GM18505 (cell line): ENCODE results near the gene MAPK8IP1.
"Not testable (repeated sequence)": the region's sequence is repeated elsewhere in the genome, so short reads cannot be mapped to it uniquely, and the experiment has no call there.

Source experiments
- ATAC-seq: cut with Tn5 transposase; IDR thresholded peaks from one replicate; pipeline ENCODE4 v1.9.1; 2021; ENCODE audit not compliant: unreplicated experiment
- POLR2A ChIP-seq: IDR thresholded peaks from 4 replicates; pipeline ENCODE4 v1.6.1; 2011; ENCODE audit warnings: borderline replicate concordance; ENCODE audit not compliant: insufficient read depth, insufficient read length; ENCODE audit errors: extremely low read depth

The MAPK8IP1 gene

GRCh38 chr11:45890886-45891550 lies 5.6 kb downstream of the MAPK8IP1 start:
- TF ChIP-seq POLR2A, result no peak
- ATAC-seq, result no peak

- TF ChIP-seq POLR2A, result no peak
- no peak for ATAC-seq
Measured at GRCh38 chr11:45892856-45893255, 7.4 kb downstream of the MAPK8IP1 start.

- no peak for TF ChIP-seq POLR2A
- ATAC-seq, result no peak
Measured at GRCh38 chr11:45894555-45895247, 9.2 kb downstream of the MAPK8IP1 start.

- ATAC-seq, result no peak
- TF ChIP-seq POLR2A, result no peak
Measured at GRCh38 chr11:45895553-45896259, 10.3 kb downstream of the MAPK8IP1 start.

GRCh38 chr11:45896422-45896984 lies 11.1 kb downstream of the MAPK8IP1 start:
- no peak for ATAC-seq
- TF ChIP-seq POLR2A, result no peak

GRCh38 chr11:45897556-45897955 lies 12.1 kb downstream of the MAPK8IP1 start:
- no peak for ATAC-seq
- no peak for TF ChIP-seq POLR2A

- no peak for ATAC-seq
- TF ChIP-seq POLR2A, result no peak
Measured at GRCh38 chr11:45899086-45899447, 13.6 kb downstream of the MAPK8IP1 start.

- ATAC-seq, result peak; percentile 69
- no peak for TF ChIP-seq POLR2A
Measured at GRCh38 chr11:45899448-45900174, 14.2 kb downstream of the MAPK8IP1 start.

GRCh38 chr11:45900175-45900800 lies 14.8 kb downstream of the MAPK8IP1 start:
- ATAC-seq, result not testable (repeated sequence)

GRCh38 chr11:45900916-45901617 lies 15.6 kb downstream of the MAPK8IP1 start:
- ATAC-seq, result no peak
- TF ChIP-seq POLR2A, result no peak

GRCh38 chr11:45901626-45902025 lies 16.2 kb downstream of the MAPK8IP1 start:
- no peak for TF ChIP-seq POLR2A
- ATAC-seq, result no peak
